SK-N-SH (cell line): Measurements from ENCODE around the gene LAPTM4A. TPM values are rescaled to one million over a fixed set of nuclear protein-coding genes. Genes with fewer than 3 reads are reported as not detected.

Experiments used
- CTCF ChIP-seq: fragments of 200-600 bp; sonication (generic); IDR thresholded peaks from 2 replicates; pipeline ENCODE4 v1.6.1; 2017; ENCODE audit warnings: antibody characterized with exemption, mild to moderate bottlenecking, moderate library complexity
- ELF1 ChIP-seq: IDR thresholded peaks from 2 replicates; pipeline ENCODE4 v1.4.0; 2012
- EP300 ChIP-seq, 2 experiments: IDR thresholded peaks; 2 replicates each; pipeline versions ENCODE4 v1.4.0 to v1.6.1; 2012; ENCODE audit warnings: borderline replicate concordance in 1 of 2, low read depth in 1 of 2, low read length in 1 of 2
- GABPA ChIP-seq: IDR thresholded peaks from 2 replicates; pipeline ENCODE4 v1.4.0; 2012; ENCODE audit warnings: low read depth, mild to moderate bottlenecking
- JUND ChIP-seq: IDR thresholded peaks from 2 replicates; pipeline ENCODE4 v1.4.0; 2012
- MEF2A ChIP-seq: IDR thresholded peaks from 2 replicates; pipeline ENCODE4 v1.4.0; 2012; ENCODE audit warnings: low read depth, borderline replicate concordance
- MXI1 ChIP-seq: IDR thresholded peaks from 2 replicates; pipeline ENCODE4 v1.6.1; 2012; ENCODE audit warnings: mild to moderate bottlenecking, low read depth, low read length, improper control_type of control experiment
- NFIC ChIP-seq: IDR thresholded peaks from 2 replicates; pipeline ENCODE4 v1.4.0; 2012; ENCODE audit warnings: borderline replicate concordance
- NRF1 ChIP-seq: IDR thresholded peaks from 2 replicates; pipeline ENCODE4 v1.6.1; 2012; ENCODE audit warnings: low read depth, mild to moderate bottlenecking, low read length
- POLR2AphosphoS5 ChIP-seq: IDR thresholded peaks from 2 replicates; pipeline ENCODE4 v1.6.1; 2012; ENCODE audit warnings: low read depth, low read length
- RAD21 ChIP-seq: IDR thresholded peaks from 2 replicates; pipeline ENCODE4 v1.6.1; 2012; ENCODE audit warnings: mild to moderate bottlenecking, low read length
- RCOR1 ChIP-seq: fragments of 150-350 bp; IDR thresholded peaks from 2 replicates; pipeline ENCODE4 v1.6.1; 2017; ENCODE audit warnings: antibody characterized with exemption, low read length
- REST ChIP-seq: IDR thresholded peaks from 2 replicates; pipeline ENCODE4 v1.6.1; 2012; ENCODE audit warnings: mild to moderate bottlenecking, low read depth, low read length, moderate library complexity
- RXRA ChIP-seq: IDR thresholded peaks from 2 replicates; pipeline ENCODE4 v1.4.0; 2012; ENCODE audit warnings: low read depth, mild to moderate bottlenecking, borderline replicate concordance
- TAF1 ChIP-seq: IDR thresholded peaks from 2 replicates; pipeline ENCODE4 v1.6.1; 2012; ENCODE audit warnings: low read depth, mild to moderate bottlenecking, low read length, moderate library complexity, borderline replicate concordance
- TCF12 ChIP-seq: IDR thresholded peaks from 2 replicates; pipeline ENCODE4 v1.4.0; 2012
- TEAD4 ChIP-seq: IDR thresholded peaks from 2 replicates; pipeline ENCODE4 v1.4.0; 2012; ENCODE audit warnings: mild to moderate bottlenecking, borderline replicate concordance; ENCODE audit not compliant: insufficient read depth
- USF1 ChIP-seq: IDR thresholded peaks from 2 replicates; pipeline ENCODE4 v1.4.0; 2012; ENCODE audit warnings: low read depth, borderline replicate concordance
- USF2 ChIP-seq: fragments of 150-350 bp; IDR thresholded peaks from 2 replicates; pipeline ENCODE4 v1.6.1; 2017; ENCODE audit warnings: antibody characterized with exemption, low read length, low read depth, borderline replicate concordance
- ZBTB33 ChIP-seq: IDR thresholded peaks from 2 replicates; pipeline ENCODE4 v1.4.0; 2012; ENCODE audit warnings: low read depth, borderline replicate concordance
- polyA plus RNA-seq, 3 experiments: library from polyadenylated mRNA; depleted of rRNA; stranded (reverse); fragments of >200 nt; gene quantifications; 2 replicates each; pipeline ENCODE4 v1.2.3, GENCODE V29; 2012

LAPTM4A gene
- polyA plus RNA-seq, 1 of the 3 experiments (the other 2 are of a cell fraction) = 306 TPM

- TF ChIP-seq CTCF (no peak), RXRA (peak; percentile 59; the same call in 1 of the 2 replicates), POLR2AphosphoS5 (peak; percentile 84; the same call in 1 of the 2 replicates), ZBTB33 (0 out of 2 replicates have a peak, but pooled peaks have one; percentile 44), RCOR1 (peak; percentile 56; the same call in 1 of the 2 replicates), REST (no peak), NFIC (peak; percentile 100), NRF1 (no peak), RAD21 (peak; percentile 19; the same call in 1 of the 2 replicates), JUND (peak; percentile 84), EP300 (IDR thresholded peaks at IDR 0.05; ENCODE audit: borderline replicate concordance in 1 of 2, low read depth in 1 of 2, low read length in 1 of 2) (peak; percentile 32 to 87; a peak in 2 of 4 replicates), TCF12 (peak; percentile 96), ELF1 (no peak), MXI1 (no peak), TAF1 (0 out of 2 replicates have a peak, but pooled peaks have one; percentile 12), USF1 (no peak), USF2 (no peak), TEAD4 (peak; percentile 61; the same call in 1 of the 2 replicates), GABPA (no peak), MEF2A (no peak)
Observed at GRCh38 chr2:20065885-20066602, 14.6 kb upstream of the LAPTM4A start (continued).
